Measurements from ENCODE around the gene RPRD2. TPM values are rescaled to one million over a fixed set of nuclear protein-coding genes. Genes with fewer than 3 reads are reported as not detected.

RPRD2 gene
- total and polyA plus RNA-seq, 2 experiments from 2014 or later = 16.8 to 20.4 TPM

GRCh38 chr1:150498342-150498741, 134.4 kb downstream of the RPRD2 start:
- no peak overlapping the region for H3K4me3 Mint-ChIP-seq
- Histone ChIP-seq H3F3A (replicated peaks; ENCODE audit: low read depth) (no peaks in the 10 kb centered on the region), H3K27ac (ENCODE audit: low read depth) (no peak overlapping the region), H3K4me3 (no peak overlapping the region), H4K20me1 (replicated peaks; ENCODE audit: insufficient read depth) (no peaks in the 10 kb centered on the region), H3K4me1 (ENCODE audit: insufficient read depth) (no peaks in the 10 kb centered on the region), H3K27me3 (ENCODE audit: insufficient read depth) (no peaks in the 10 kb centered on the region), H3K36me3 (ENCODE audit: insufficient read depth) (peaks cover 11% of the 10 kb centered on the region), H2AFZ (no peak overlapping the region), H3K9me2 (ENCODE audit: insufficient read depth) (no peaks in the 10 kb centered on the region), H3K4me2 (no peak overlapping the region), H3K79me2 (replicated peaks; ENCODE audit: insufficient read depth) (no peaks in the 10 kb centered on the region)
- peaks cover 10% of the 10 kb centered on the region for H3K27me3 Mint-ChIP-seq (ENCODE audit: insufficient read depth, low read depth, poor library complexity)
- no peak for ATAC-seq
- H3K9me3 Mint-ChIP-seq = no peaks in the 10 kb centered on the region; the same call in 2 of the 3 replicates
- no peak overlapping the region for H3K27ac Mint-ChIP-seq
- no peaks in the 10 kb centered on the region for H3K4me1 Mint-ChIP-seq
- peaks cover 68% of the 10 kb centered on the region for H3K36me3 Mint-ChIP-seq (ENCODE audit: low read depth)
- TF ChIP-seq JUNB (IDR thresholded peaks at IDR 0.05; ENCODE audit: unreplicated experiment) = no peak
- no peak for TF ChIP-seq POLR2AphosphoS5 (IDR thresholded peaks at IDR 0.05; ENCODE audit: low read depth)
- no peak for TF ChIP-seq ZNF331 (CRISPR knock-in tag; IDR thresholded peaks at IDR 0.05; ENCODE audit: low read depth)
- no peak for TF ChIP-seq EZH2phosphoT487 (IDR thresholded peaks at IDR 0.05; ENCODE audit: unreplicated experiment)
- TF ChIP-seq CTCF (conservative IDR thresholded peaks at IDR 0.05; ENCODE audit: low read depth in 2 of 2) = no peak
- TF ChIP-seq NANOG (IDR thresholded peaks at IDR 0.05; ENCODE audit: borderline replicate concordance) = no peak
- no peak for TF ChIP-seq ETS1 (IDR thresholded peaks at IDR 0.05)
- TF ChIP-seq ZNF462 (CRISPR knock-in tag; IDR thresholded peaks at IDR 0.05) = no peak
- no peak for TF ChIP-seq ZNF114 (CRISPR knock-in tag; IDR thresholded peaks at IDR 0.05)
- no peak for TF ChIP-seq EZH2 (IDR thresholded peaks at IDR 0.05; ENCODE audit: low read depth, unreplicated experiment)
- no peak for TF ChIP-seq STAT1 (IDR thresholded peaks at IDR 0.05; ENCODE audit: unreplicated experiment)
- no peak for DNase-seq (ENCODE audit: low spot score)
